CD4-positive, alpha-beta T cell treated with Interferon gamma for 1 hour (primary cell): ENCODE results near the gene KCTD4.

Experiments
- DNase-seq: peaks from one replicate; pipeline ENCODE4 v3.0.0-alpha.2; 2020

KCTD4 gene

GRCh38 chr13:45167611-45168554 lies 33.0 kb downstream of the KCTD4 start:
- DNase-seq = no peak

GRCh38 chr13:45166858-45167257 lies 34.0 kb downstream of the KCTD4 start:
- DNase-seq = no peak

GRCh38 chr13:45162821-45163220 lies 38.0 kb downstream of the KCTD4 start:
- DNase-seq = no peak

GRCh38 chr13:45162194-45162593 lies 38.7 kb downstream of the KCTD4 start:
- no peak for DNase-seq

- no peak for DNase-seq
Measured at GRCh38 chr13:45156565-45157361, 44.1 kb downstream of the KCTD4 start.

- DNase-seq = no peak
Measured at GRCh38 chr13:45149964-45150363, 50.9 kb downstream of the KCTD4 start.

- no peak for DNase-seq
Measured at GRCh38 chr13:45143346-45143751, 57.5 kb downstream of the KCTD4 start.
